ENCODE data around the gene ELMOD1.
A peak's percentile ranks its signal among the peaks of the same experiment; 100 is the strongest.

ELMOD1 gene

DNA sequence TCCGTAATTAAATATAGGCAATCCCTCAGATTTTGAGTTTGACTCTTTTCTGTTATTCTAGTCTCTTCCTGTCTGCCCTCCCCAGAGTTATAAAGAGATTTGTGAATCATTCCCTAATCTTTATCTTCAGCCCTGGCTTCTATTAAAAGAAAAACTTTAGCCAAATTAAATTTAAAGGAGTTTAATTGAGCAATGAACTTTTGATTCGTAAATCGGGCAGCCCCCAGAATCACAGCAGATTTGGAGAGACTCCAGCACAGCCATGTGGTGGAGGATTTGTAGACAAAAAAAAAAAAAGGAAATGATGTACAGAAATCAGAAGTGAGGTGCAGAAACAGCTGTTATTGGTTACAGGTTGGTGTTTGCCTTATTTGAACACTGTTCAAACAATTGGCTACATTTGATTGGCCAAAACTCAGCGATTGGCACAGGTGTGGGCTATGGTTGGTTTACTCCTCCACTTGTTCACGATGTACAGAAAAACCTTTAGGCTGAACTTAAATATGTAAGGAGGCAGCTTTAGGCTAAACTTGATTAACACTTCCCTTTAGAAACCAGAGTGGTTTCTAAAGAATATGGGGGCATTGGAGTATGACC, 23.1 kb upstream of the ELMOD1 start:
- no peak for TF ChIP-seq PPARA (CRISPR knock-in tag; IDR thresholded peaks at IDR 0.05; ENCODE audit: borderline replicate concordance)
- TF ChIP-seq ZNF565 (CRISPR knock-in tag; conservative IDR thresholded peaks at IDR 0.05; ENCODE audit: low read depth): no peak
- 0 out of 2 replicates have a peak, but pooled peaks have one; percentile 57 for TF ChIP-seq GLIS3 (CRISPR knock-in tag; IDR thresholded peaks at IDR 0.05)
- TF ChIP-seq BACH2 (CRISPR knock-in tag; IDR thresholded peaks at IDR 0.05; ENCODE audit: borderline replicate concordance): no peak
- TF ChIP-seq PATZ1 (CRISPR knock-in tag; IDR thresholded peaks at IDR 0.05; ENCODE audit: borderline replicate concordance): peak; percentile 97
- TF ChIP-seq, protein P1, sequence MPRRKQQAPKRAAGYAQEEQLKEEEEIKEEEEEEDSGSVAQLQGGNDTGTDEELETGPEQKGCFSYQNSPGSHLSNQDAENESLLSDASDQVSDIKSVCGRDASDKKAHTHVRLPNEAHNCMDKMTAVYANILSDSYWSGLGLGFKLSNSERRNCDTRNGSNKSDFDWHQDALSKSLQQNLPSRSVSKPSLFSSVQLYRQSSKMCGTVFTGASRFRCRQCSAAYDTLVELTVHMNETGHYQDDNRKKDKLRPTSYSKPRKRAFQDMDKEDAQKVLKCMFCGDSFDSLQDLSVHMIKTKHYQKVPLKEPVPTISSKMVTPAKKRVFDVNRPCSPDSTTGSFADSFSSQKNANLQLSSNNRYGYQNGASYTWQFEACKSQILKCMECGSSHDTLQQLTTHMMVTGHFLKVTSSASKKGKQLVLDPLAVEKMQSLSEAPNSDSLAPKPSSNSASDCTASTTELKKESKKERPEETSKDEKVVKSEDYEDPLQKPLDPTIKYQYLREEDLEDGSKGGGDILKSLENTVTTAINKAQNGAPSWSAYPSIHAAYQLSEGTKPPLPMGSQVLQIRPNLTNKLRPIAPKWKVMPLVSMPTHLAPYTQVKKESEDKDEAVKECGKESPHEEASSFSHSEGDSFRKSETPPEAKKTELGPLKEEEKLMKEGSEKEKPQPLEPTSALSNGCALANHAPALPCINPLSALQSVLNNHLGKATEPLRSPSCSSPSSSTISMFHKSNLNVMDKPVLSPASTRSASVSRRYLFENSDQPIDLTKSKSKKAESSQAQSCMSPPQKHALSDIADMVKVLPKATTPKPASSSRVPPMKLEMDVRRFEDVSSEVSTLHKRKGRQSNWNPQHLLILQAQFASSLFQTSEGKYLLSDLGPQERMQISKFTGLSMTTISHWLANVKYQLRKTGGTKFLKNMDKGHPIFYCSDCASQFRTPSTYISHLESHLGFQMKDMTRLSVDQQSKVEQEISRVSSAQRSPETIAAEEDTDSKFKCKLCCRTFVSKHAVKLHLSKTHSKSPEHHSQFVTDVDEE (CRISPR knock-in tag; IDR thresholded peaks at IDR 0.05): no peak; the same call in 1 of the 2 replicates
- TF ChIP-seq, protein P2, sequence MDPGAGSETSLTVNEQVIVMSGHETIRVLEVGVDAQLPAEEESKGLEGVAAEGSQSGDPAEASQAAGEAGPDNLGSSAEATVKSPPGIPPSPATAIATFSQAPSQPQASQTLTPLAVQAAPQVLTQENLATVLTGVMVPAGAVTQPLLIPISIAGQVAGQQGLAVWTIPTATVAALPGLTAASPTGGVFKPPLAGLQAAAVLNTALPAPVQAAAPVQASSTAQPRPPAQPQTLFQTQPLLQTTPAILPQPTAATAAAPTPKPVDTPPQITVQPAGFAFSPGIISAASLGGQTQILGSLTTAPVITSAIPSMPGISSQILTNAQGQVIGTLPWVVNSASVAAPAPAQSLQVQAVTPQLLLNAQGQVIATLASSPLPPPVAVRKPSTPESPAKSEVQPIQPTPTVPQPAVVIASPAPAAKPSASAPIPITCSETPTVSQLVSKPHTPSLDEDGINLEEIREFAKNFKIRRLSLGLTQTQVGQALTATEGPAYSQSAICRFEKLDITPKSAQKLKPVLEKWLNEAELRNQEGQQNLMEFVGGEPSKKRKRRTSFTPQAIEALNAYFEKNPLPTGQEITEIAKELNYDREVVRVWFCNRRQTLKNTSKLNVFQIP (CRISPR knock-in tag; IDR thresholded peaks at IDR 0.05; ENCODE audit: borderline replicate concordance, low read depth): peak; percentile 74; the same call in 1 of the 2 replicates
- no peak for TF ChIP-seq CSDC2 (CRISPR knock-in tag; IDR thresholded peaks at IDR 0.05)
- peak; percentile 92 for TF ChIP-seq ISL1 (CRISPR knock-in tag; IDR thresholded peaks at IDR 0.05)
- no peak for TF ChIP-seq RARB (CRISPR knock-in tag; IDR thresholded peaks at IDR 0.05)
- no peak for TF ChIP-seq ARNTL (CRISPR knock-in tag; IDR thresholded peaks at IDR 0.05; ENCODE audit: borderline replicate concordance, low read depth)
- no peak for TF ChIP-seq ZFP30 (CRISPR knock-in tag; IDR thresholded peaks at IDR 0.05)
- TF ChIP-seq ZNF8 (CRISPR knock-in tag; IDR thresholded peaks at IDR 0.05): 0 out of 2 replicates have a peak, but pooled peaks have one; percentile 9
- TF ChIP-seq OSR1 (CRISPR knock-in tag; IDR thresholded peaks at IDR 0.05): no peak
- TF ChIP-seq ZC3H10 (CRISPR knock-in tag; IDR thresholded peaks at IDR 0.05): no peak
- no peak for TF ChIP-seq ZFP3 (CRISPR knock-in tag; IDR thresholded peaks at IDR 0.05)
- TF ChIP-seq, protein P3, sequence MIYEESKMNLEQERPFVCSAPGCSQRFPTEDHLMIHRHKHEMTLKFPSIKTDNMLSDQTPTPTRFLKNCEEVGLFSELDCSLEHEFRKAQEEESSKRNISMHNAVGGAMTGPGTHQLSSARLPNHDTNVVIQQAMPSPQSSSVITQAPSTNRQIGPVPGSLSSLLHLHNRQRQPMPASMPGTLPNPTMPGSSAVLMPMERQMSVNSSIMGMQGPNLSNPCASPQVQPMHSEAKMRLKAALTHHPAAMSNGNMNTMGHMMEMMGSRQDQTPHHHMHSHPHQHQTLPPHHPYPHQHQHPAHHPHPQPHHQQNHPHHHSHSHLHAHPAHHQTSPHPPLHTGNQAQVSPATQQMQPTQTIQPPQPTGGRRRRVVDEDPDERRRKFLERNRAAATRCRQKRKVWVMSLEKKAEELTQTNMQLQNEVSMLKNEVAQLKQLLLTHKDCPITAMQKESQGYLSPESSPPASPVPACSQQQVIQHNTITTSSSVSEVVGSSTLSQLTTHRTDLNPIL (CRISPR knock-in tag; IDR thresholded peaks at IDR 0.05; ENCODE audit: low read depth): no peak; the same call in 1 of the 2 replicates
- TF ChIP-seq TOX (CRISPR knock-in tag; IDR thresholded peaks at IDR 0.05; ENCODE audit: borderline replicate concordance): no peak
- TF ChIP-seq TCF4 (CRISPR knock-in tag; IDR thresholded peaks at IDR 0.05; ENCODE audit: borderline replicate concordance): peak; percentile 96
- TF ChIP-seq ESRRG (CRISPR knock-in tag; IDR thresholded peaks at IDR 0.05): no peak
- no peak for TF ChIP-seq ZNF70 (CRISPR knock-in tag; IDR thresholded peaks at IDR 0.05)
- TF ChIP-seq SNAI2 (CRISPR knock-in tag; IDR thresholded peaks at IDR 0.05): no peak
- TF ChIP-seq, protein P4, sequence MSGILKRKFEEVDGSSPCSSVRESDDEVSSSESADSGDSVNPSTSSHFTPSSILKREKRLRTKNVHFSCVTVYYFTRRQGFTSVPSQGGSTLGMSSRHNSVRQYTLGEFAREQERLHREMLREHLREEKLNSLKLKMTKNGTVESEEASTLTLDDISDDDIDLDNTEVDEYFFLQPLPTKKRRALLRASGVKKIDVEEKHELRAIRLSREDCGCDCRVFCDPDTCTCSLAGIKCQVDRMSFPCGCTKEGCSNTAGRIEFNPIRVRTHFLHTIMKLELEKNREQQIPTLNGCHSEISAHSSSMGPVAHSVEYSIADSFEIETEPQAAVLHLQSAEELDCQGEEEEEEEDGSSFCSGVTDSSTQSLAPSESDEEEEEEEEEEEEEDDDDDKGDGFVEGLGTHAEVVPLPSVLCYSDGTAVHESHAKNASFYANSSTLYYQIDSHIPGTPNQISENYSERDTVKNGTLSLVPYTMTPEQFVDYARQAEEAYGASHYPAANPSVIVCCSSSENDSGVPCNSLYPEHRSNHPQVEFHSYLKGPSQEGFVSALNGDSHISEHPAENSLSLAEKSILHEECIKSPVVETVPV (CRISPR knock-in tag; IDR thresholded peaks at IDR 0.05): no peak
- no peak for ATAC-seq

- ATAC-seq: no peak
- TF ChIP-seq ZNF8 (CRISPR knock-in tag; IDR thresholded peaks at IDR 0.05) (no peak), TCF4 (CRISPR knock-in tag; IDR thresholded peaks at IDR 0.05; ENCODE audit: borderline replicate concordance) (no peak), ZFP30 (CRISPR knock-in tag; IDR thresholded peaks at IDR 0.05) (no peak), ZNF565 (CRISPR knock-in tag; conservative IDR thresholded peaks at IDR 0.05; ENCODE audit: low read depth) (no peak), CSDC2 (CRISPR knock-in tag; IDR thresholded peaks at IDR 0.05) (no peak), GLIS3 (CRISPR knock-in tag; IDR thresholded peaks at IDR 0.05) (no peak), SNAI2 (CRISPR knock-in tag; IDR thresholded peaks at IDR 0.05) (no peak), ISL1 (CRISPR knock-in tag; IDR thresholded peaks at IDR 0.05) (no peak)
- TF ChIP-seq, protein P1 (CRISPR knock-in tag; IDR thresholded peaks at IDR 0.05): no peak
- TF ChIP-seq, protein P2 (CRISPR knock-in tag; IDR thresholded peaks at IDR 0.05; ENCODE audit: borderline replicate concordance, low read depth): no peak
- TF ChIP-seq, protein P3 (CRISPR knock-in tag; IDR thresholded peaks at IDR 0.05; ENCODE audit: low read depth): no peak
These were observed 20.9 kb upstream of the ELMOD1 start for GRCh38 chr11:107570015-107570414.
